Type B pancreatic cell (in vitro differentiated cells): Measurements from ENCODE around the gene TCF3. TPM values are rescaled to one million over a fixed set of nuclear protein-coding genes. Genes with fewer than 3 reads are reported as not detected.

ENCODE experiments used
- DNase-seq: peaks from one replicate; pipeline ENCODE4 v3.0.0; 2021; ENCODE audit warnings: mixed read lengths; ENCODE audit not compliant: unreplicated experiment; ENCODE audit errors: extremely low spot score
- H3K27ac Mint-ChIP-seq: 2 replicates; pipeline ENCODE4 v1.8.0; 2021; ENCODE audit warnings: mild to moderate bottlenecking, mixed read lengths
- H3K27me3 Mint-ChIP-seq: 2 replicates; pipeline ENCODE4 v1.8.0; 2021; ENCODE audit warnings: mixed read lengths
- H3K36me3 Mint-ChIP-seq: 2 replicates; pipeline ENCODE4 v1.8.0; 2021; ENCODE audit warnings: mixed read lengths
- H3K4me1 Mint-ChIP-seq: one replicate; pipeline ENCODE4 v1.8.0; 2021; ENCODE audit warnings: mixed read lengths; ENCODE audit not compliant: unreplicated experiment
- H3K4me3 Mint-ChIP-seq: 2 replicates; pipeline ENCODE4 v1.8.0; 2021; ENCODE audit warnings: mild to moderate bottlenecking, mixed read lengths
- H3K9me3 Mint-ChIP-seq: 2 replicates; pipeline ENCODE4 v1.8.0; 2021; ENCODE audit warnings: mixed read lengths
- CTCF ChIP-seq: fragments of 200-600 bp; sonication (generic); conservative IDR thresholded peaks from 2 replicates; pipeline ENCODE4 v1.5.0; 2021; ENCODE audit warnings: antibody characterized with exemption, mild to moderate bottlenecking
- total RNA-seq: library from RNA; stranded (reverse); gene quantifications from 2 replicates; pipeline ENCODE4 v1.2.1, GENCODE V29; 2021; ENCODE audit warnings: low replicate concordance

TCF3 gene
- total RNA-seq, 1 donor from 2014 or later, result 193 TPM

GRCh38 chr19:1575323-1576241 lies 76.8 kb downstream of the TCF3 start:
- H3K27me3 Mint-ChIP-seq, result peaks cover under 1% of the 10 kb centered on the region
- H3K4me1 Mint-ChIP-seq, result peaks cover 5% of the 10 kb centered on the region
- no peaks in the 10 kb centered on the region for H3K36me3 Mint-ChIP-seq
- no peak for DNase-seq
- H3K4me3 Mint-ChIP-seq, result no peak overlapping the region
- H3K9me3 Mint-ChIP-seq, result no peaks in the 10 kb centered on the region
- no peak overlapping the region for H3K27ac Mint-ChIP-seq
- TF ChIP-seq CTCF, result no peak

- DNase-seq, result no peak
- Mint-ChIP-seq H3K4me1 (peaks cover 11% of the 10 kb centered on the region), H3K27ac (no peak overlapping the region), H3K27me3 (peaks cover 10% of the 10 kb centered on the region), H3K4me3 (no peak overlapping the region), H3K36me3 (no peaks in the 10 kb centered on the region), H3K9me3 (no peaks in the 10 kb centered on the region)
- TF ChIP-seq CTCF, result no peak
These were observed 77.9 kb downstream of the TCF3 start for GRCh38 chr19:1574354-1575136.

GRCh38 chr19:1572795-1573194 lies 79.6 kb downstream of the TCF3 start:
- peaks cover 10% of the 10 kb centered on the region for H3K27me3 Mint-ChIP-seq
- peaks cover 11% of the 10 kb centered on the region for H3K4me1 Mint-ChIP-seq
- no peak overlapping the region for H3K27ac Mint-ChIP-seq
- no peaks in the 10 kb centered on the region for H3K9me3 Mint-ChIP-seq
- H3K4me3 Mint-ChIP-seq, result no peak overlapping the region
- no peak for DNase-seq
- H3K36me3 Mint-ChIP-seq, result no peaks in the 10 kb centered on the region
- no peak for TF ChIP-seq CTCF

GRCh38 chr19:1571358-1571757 lies 81.1 kb downstream of the TCF3 start:
- H3K36me3 Mint-ChIP-seq, result no peaks in the 10 kb centered on the region
- DNase-seq, result no peak
- H3K4me1 Mint-ChIP-seq, result peaks cover 11% of the 10 kb centered on the region
- TF ChIP-seq CTCF, result no peak
- H3K9me3 Mint-ChIP-seq, result no peaks in the 10 kb centered on the region
- H3K27ac Mint-ChIP-seq, result no peak overlapping the region
- peaks cover 10% of the 10 kb centered on the region for H3K27me3 Mint-ChIP-seq
- H3K4me3 Mint-ChIP-seq, result peak overlapping the region; percentile 28

GRCh38 chr19:1570836-1571235 lies 81.6 kb downstream of the TCF3 start:
- H3K36me3 Mint-ChIP-seq, result no peaks in the 10 kb centered on the region
- peaks cover 10% of the 10 kb centered on the region for H3K27me3 Mint-ChIP-seq
- no peak for TF ChIP-seq CTCF
- peak overlapping the region; percentile 85 for H3K4me3 Mint-ChIP-seq
- no peak for DNase-seq
- peaks cover 11% of the 10 kb centered on the region for H3K4me1 Mint-ChIP-seq
- peak overlapping the region; percentile 86 for H3K27ac Mint-ChIP-seq
- no peaks in the 10 kb centered on the region for H3K9me3 Mint-ChIP-seq
